KOPT-K1 (cell line): ENCODE measurements around the gene THEMIS.
A peak's percentile ranks its signal among the peaks of the same experiment; 100 is the strongest.

ENCODE experiments used
- H3K27ac ChIP-seq: fragments of 200-600 bp; sonication (generic); 2 replicates; pipeline ENCODE4 v1.5.1; 2016; ENCODE audit warnings: antibody characterized with exemption, mild to moderate bottlenecking, low read depth, low read length; ENCODE audit not compliant: poor library complexity, severe bottlenecking
- H3K36me3 ChIP-seq: fragments of 200-600 bp; sonication (generic); 2 replicates; pipeline ENCODE4 v1.5.1; 2017; ENCODE audit warnings: antibody characterized with exemption, mild to moderate bottlenecking, low read length, moderate library complexity; ENCODE audit not compliant: insufficient read depth
- H3K9me3 ChIP-seq: fragments of 200-600 bp; sonication (generic); 2 replicates; pipeline ENCODE4 v1.5.1; 2017; ENCODE audit warnings: antibody characterized with exemption, low read length, mild to moderate bottlenecking; ENCODE audit not compliant: insufficient read depth, poor library complexity, severe bottlenecking

The THEMIS gene

GRCh38 chr6:127924440-127924839 is 23.6 kb upstream of the THEMIS start:
- Histone ChIP-seq H3K36me3 (no peaks in the 10 kb centered on the region), H3K9me3 (peaks cover 35% of the 10 kb centered on the region), H3K27ac (no peak overlapping the region)

- H3K36me3 ChIP-seq, result no peaks in the 10 kb centered on the region
- H3K9me3 ChIP-seq, result peaks cover 35% of the 10 kb centered on the region
- no peak overlapping the region for H3K27ac ChIP-seq
These were observed 23.2 kb upstream of the THEMIS start for GRCh38 chr6:127924031-127924430.

DNA sequence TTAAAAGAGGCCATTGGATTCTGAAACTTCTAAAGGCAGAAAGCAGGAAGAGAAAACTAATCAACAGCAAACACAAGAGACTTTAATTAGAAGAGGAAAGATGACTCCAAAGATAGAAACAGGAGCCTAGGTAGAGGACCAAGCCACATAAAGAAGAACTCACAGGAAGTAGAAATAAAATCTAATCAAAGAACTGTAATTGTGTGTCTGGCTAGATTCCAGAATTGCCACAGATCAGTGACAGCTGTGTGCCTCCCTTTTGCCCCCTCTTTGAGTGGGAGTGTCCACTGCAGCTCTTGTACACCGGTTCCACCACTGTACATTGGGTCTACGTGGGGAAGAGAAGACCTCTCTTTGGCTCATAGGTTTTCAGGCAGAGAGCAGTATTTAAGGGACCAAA is 22.3 kb upstream of the THEMIS start:
- Histone ChIP-seq H3K36me3 (no peaks in the 10 kb centered on the region), H3K27ac (peak overlapping the region; percentile 65), H3K9me3 (peaks cover 35% of the 10 kb centered on the region)

- Histone ChIP-seq H3K9me3 (peaks cover 28% of the 10 kb centered on the region), H3K36me3 (no peaks in the 10 kb centered on the region), H3K27ac (peak overlapping the region; percentile 65)
These were observed 21.1 kb upstream of the THEMIS start for GRCh38 chr6:127921982-127922381.

DNA sequence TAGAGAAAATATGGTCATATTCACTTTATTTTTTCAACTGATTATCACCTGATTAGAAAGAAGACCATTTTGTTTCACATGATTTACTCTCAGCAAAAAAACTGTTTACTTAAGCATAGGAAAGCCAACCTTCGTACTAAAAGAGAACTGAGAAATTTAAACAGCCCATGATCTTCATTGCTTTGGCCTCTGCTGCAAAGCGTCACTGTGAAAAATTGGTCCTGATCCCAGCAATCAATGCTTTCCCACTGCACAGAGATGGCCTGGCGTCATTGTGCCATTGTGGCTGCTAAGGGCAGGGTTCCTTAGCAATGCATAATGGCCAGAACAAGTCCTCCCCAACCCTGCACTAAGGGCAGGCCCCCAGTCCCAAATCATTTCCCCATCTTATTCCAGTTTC is 19.9 kb upstream of the THEMIS start:
- Histone ChIP-seq H3K27ac (peak overlapping the region; percentile 65), H3K9me3 (peaks cover 16% of the 10 kb centered on the region), H3K36me3 (no peaks in the 10 kb centered on the region)

DNA sequence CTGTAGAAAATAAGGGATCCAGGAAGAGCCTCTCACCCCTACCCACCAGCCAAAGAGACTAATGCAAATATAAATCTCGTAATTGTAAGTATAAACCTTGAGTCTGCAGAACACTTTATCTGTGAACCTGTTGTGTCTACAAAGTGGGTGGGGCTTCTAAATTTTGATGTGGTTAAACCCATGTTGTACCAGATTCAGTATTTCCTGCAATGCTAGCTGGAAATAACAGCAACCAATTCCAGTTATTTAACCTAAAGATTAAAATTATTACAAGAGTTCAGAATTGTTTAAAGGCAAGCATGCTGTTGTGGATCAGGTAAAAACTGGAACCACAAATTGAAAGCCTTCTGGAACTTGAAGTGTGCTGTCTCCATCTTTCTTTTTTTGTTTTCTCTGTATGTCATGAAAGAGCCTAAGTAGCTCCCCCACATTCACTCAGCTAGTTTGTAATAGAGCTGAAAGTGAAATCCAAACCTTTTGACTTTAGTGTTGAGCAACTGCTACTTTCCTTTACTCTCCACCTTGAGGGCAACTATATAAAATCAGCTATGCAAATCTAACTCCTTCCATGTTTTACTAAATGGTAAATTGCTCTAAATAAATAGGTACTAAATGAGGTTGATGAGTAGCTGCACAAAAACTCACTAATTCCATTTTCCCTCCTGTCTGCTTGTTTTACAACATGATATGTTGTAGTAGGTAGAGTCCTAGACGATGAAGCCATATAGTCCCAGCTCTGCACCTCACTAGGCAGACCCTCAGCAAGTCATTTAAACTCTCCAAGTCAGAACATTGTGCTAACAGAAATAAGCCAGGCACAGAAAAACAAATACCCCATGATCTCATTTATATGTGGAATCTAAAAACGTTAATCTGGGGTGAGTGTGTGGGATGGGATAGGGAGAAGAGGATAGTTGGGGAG is 17.9 kb upstream of the THEMIS start:
- peak overlapping the region; percentile 77 for H3K27ac ChIP-seq
- no peaks in the 10 kb centered on the region for H3K9me3 ChIP-seq
- H3K36me3 ChIP-seq, result no peaks in the 10 kb centered on the region

DNA sequence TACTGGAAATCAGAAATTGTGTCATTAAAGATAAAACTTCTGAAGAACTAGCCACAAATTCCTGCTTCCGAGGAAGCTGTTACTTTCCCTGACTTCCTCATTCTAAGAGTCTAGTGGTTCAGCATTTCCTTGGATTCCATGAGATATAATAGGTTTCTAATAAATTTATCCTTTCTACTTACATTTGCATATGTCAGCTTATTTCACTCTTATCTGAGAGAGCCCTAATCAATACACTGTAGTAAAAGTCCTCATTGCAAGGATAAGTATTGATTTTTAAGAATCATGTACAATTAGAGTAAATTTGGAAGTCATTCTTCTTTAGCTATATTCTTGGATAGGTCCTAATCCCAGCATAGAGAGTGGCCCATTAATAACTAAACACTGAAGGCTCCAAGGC is 16.9 kb upstream of the THEMIS start:
- H3K9me3 ChIP-seq, result peaks cover 2% of the 10 kb centered on the region
- no peaks in the 10 kb centered on the region for H3K36me3 ChIP-seq
- peak overlapping the region; percentile 77 for H3K27ac ChIP-seq

GRCh38 chr6:127914240-127914639 is 13.4 kb upstream of the THEMIS start:
- Histone ChIP-seq H3K27ac (no peak overlapping the region), H3K9me3 (peaks cover 31% of the 10 kb centered on the region), H3K36me3 (no peaks in the 10 kb centered on the region)

- Histone ChIP-seq H3K36me3 (no peaks in the 10 kb centered on the region), H3K27ac (no peak overlapping the region), H3K9me3 (peaks cover 42% of the 10 kb centered on the region)
These were observed 12.1 kb upstream of the THEMIS start for GRCh38 chr6:127912914-127913313.

DNA sequence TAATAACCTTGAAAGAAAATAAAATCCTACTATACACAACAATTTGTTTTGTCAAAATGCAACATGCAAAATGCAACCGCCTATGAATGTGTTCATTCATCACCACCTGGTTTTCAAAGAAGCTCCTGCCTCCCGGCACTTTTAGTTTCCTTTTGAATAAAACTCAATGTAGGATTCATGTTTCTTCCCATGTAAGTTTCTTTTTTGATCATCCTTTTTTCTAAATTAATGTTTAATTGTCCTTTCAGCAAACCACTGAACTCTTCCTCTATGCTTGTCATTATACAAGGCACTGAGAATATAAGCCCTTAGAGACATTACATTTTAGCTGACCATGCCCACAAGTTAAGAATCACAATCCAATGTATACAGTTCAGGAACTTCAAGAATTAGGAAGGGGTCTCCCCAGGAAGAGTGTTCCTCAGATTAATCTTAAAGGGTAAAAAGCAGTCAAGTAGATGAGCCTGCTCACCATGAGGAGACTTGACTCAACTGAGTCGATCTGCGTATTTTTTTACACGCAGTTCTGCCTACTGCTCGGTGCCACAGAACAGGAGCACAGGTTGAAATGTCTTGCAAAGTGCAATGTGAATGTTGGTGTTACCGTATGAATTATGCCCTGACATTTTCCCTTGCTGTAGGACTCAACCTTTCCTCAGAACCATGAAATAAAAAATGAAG is 7.2 kb upstream of the THEMIS start:
- Histone ChIP-seq H3K36me3 (no peaks in the 10 kb centered on the region), H3K27ac (peak overlapping the region; percentile 19), H3K9me3 (peaks cover 64% of the 10 kb centered on the region)

DNA sequence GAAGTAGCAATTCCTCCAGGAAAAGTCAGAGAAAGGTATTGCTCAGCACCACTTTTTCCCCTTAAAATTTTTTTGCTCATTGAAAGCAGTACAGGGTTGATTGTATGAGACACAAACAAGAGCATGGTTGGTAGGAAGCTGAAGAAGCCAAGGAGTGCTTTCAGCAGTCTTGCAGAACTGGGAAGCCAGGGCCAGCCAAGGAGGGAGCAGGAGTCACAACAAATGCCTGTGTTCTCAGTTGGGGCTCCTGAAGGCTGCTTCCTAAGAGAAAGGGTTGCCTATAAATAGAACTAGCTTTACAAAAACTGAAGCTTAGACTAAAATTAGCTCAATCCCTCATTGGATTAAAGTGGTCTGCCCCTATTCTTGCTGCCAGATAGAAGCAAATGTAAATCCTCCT is 3.3 kb upstream of the THEMIS start:
- H3K36me3 ChIP-seq, result no peaks in the 10 kb centered on the region
- peaks cover 32% of the 10 kb centered on the region for H3K9me3 ChIP-seq
- peak overlapping the region; percentile 97 for H3K27ac ChIP-seq

DNA sequence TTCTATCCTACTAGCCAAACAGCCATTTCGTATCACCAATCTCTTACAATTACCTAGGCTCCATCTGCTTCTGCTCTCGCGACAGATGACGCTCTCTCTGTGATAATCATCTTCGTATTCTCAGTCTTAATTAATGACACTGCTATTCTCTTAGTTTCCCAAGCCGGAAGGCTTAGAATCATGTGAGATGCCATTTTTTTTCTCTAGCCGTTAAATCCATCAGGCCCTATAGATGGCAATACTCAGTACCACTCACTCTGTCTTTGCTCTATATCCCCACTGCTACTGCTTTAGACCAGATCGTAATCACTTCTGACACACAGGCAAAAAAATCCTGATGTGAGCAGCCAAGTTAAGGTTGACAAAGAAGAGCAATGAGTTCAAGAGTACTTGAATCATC is 2.1 kb upstream of the THEMIS start:
- H3K9me3 ChIP-seq, result peaks cover 22% of the 10 kb centered on the region
- H3K36me3 ChIP-seq, result no peaks in the 10 kb centered on the region
- peak overlapping the region; percentile 97 for H3K27ac ChIP-seq

- no peaks in the 10 kb centered on the region for H3K9me3 ChIP-seq
- H3K27ac ChIP-seq, result peak overlapping the region; percentile 97
- H3K36me3 ChIP-seq, result peaks cover 7% of the 10 kb centered on the region; the same call in 1 of the 2 replicates
These were observed 3.4 kb downstream of the THEMIS start for GRCh38 chr6:127897484-127897883.

DNA sequence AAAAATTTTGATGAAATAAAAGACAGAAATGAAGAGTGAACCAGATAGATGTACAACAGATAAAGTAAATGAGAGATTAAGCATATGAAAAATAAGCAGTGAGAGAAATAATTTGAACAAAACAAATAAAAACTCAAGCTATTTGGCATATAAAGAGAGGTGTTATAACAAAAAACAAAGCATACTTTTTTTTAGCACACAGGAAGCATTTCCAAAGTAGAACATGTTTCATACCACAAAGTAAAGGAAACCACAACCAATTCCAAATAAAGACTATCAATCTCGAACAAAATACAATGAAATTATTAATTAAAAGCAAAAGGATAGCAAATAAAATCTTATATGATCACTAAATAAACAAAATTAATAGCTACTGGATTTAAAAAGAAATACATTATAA is 6.8 kb downstream of the THEMIS start:
- Histone ChIP-seq H3K36me3 (peaks cover 38% of the 10 kb centered on the region), H3K27ac (peak overlapping the region; percentile 62), H3K9me3 (no peaks in the 10 kb centered on the region)

- Histone ChIP-seq H3K36me3 (peaks cover 43% of the 10 kb centered on the region), H3K9me3 (no peaks in the 10 kb centered on the region), H3K27ac (peak overlapping the region; percentile 62)
These were observed 7.3 kb downstream of the THEMIS start for GRCh38 chr6:127893541-127893940.
